HG02870 (cell line): ENCODE results near the gene ZNF674.
"Not testable (repeated sequence)": the region's sequence is repeated elsewhere in the genome, so short reads cannot be mapped to it uniquely, and the experiment has no call there.

Experiments used
- ATAC-seq: cut with Tn5 transposase; IDR thresholded peaks from one replicate; pipeline ENCODE4 v1.9.1; 2021; ENCODE audit warnings: mild to moderate bottlenecking, moderate library complexity; ENCODE audit not compliant: unreplicated experiment

The ZNF674 gene

DNA sequence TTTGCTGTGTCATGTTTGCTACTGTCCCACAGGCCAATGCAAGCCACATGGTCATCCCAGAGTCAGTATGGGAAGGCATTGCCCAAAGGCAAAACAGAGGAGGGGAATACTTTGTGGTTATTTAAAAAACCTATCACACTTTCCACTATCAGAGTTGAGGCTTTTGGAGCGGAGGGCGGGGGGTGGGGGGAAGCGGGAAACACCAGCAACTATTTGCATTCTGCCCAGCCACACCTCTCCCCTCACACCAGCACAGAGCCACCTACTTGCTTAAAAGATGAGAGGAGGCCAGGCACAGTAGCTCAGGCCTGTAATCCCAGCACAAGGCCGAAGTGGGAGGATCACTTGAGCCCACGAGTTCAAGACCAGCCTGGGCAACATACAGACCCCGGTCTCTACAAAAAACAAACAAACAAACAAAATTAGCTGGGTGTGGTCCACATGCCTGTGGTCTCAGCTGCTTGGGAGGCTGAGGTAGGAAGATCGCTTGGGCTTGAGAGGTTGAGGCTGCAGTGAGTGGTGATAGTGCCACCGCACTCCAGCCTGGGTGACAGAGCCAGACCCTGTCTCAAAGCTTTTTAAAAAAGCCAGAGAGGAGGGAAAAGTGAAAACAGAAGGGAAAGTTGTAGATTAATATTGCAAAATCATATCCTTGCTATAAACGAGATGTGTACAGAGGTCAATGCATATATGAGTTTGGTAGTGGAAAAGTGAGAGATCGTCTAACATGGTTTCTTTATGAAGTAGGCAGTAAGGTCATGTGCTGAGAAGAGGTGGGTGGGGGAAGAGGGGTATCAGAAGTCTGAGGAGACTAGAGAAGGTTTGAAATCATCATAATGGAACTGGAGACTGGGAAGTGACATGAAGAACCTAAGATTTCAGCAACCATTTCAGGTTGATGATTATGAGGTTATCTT, 26.5 kb upstream of the ZNF674 start:
- peak; percentile 24 for ATAC-seq

DNA sequence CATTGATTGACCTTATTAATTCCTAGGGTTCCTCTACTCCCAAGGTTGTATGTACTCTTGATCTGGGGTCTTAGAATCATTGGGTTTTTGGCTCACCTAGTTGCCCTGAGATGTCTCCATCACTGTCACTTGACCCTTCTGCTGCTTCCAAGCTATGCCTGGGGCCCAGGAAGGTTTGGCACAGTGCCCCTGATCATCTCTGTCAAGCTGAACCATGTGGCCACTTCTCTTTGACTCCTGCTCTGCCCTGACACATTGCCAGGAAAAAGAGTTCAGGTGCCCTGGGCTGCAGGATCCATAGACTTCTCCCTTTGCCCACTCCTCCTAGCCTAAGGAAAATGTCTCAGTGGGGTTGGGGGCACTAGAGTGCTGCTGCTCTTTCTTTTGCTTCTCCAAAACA, 24.4 kb upstream of the ZNF674 start:
- ATAC-seq, result no peak

DNA sequence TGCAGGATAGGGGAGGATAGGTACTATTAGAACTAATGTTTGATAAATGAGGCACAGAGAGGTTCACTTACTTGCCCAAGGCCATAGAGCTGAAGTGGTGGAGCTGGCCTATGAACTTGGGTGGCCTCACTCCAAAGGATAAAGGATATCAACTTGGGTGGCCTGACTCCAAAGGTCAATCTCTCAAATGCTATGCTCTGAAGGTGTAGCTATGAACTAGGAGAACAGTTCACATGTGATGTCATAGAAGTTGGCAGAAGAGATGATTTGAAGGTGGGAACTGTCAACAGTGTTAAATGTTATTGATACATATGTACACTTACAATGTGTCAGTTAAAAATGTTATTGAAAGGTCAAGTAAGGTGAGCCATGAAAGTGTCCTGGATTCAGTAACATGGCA, 22.2 kb upstream of the ZNF674 start:
- ATAC-seq, result no peak

DNA sequence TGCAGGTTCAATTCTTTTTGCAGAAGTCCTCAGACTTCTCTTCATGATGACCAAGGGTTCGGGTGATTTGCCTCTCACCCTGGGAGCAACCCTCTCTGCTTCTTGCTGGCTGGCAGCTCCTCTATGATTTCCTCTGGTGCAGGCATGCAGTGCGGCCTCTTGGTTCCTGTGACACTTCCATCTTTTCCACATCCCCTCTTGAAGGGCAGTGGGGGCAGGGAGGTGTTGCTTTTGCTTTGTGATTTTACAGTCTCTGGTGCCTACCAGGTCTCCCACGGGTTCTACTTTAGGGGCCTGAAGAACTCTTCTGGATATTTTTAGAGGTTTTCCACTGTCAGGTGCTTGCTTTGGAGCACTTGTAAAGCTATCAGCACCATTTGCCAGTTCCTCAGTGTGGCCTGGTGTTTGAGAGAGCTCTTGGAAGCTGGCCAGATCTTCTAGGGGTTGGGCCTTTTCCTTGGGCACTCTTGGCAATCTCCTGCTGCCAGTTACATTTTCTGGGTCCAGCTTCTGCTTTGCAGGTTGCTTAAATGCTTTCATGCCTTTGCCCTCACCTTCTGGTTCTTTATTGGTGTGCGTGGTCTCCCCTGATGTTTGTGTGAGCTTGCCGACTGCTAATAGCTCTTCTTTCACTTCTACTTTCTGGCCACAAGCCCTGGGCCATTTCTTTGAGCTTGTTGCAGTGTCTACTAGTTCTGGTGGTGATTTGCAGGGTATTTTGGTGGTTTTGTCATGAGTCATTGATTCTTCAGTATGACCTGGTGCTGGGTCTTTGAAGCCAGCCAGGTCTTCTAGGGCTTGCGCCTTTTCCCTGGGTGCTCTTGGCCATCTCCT, 16.8 kb upstream of the ZNF674 start:
- peak; percentile 96 for ATAC-seq

DNA sequence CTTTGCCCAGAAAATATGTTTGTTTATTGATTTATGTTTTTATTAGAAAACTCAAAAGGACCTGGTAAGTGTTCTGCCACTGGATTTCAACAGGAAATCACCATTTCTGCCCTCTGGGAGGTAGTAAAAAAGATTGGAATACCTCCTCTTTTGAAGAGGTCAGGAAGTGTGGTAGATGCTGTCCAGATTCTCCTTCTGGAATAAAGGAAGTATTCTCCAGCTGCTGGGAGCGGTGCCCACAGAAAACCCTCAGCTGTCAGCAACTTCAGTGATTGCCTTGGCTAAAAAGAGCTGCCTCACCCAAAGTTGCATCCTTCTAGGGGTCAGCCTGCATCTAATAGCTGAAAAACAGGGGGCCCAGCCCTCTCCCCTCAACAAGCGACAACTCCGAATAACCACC, 13.8 kb upstream of the ZNF674 start:
- no peak for ATAC-seq

DNA sequence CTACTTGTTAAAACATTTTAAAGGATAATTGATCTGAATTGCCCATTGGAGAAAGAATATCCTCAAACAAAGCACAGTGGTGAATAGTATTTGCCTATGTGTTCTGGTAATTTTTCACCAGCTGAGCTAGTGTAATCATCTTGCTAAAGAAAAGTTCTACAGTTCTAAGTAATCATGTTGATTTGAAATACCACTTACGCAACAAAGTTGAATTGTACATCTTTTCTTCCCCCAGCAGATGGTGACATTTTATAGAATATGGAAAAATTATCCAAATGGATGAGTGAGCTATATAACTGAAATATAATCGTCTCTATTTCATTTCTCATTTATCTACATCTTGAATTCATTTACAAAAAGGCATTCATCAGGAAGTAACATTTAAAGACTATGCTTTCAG, 9.7 kb upstream of the ZNF674 start:
- ATAC-seq, result no peak

DNA sequence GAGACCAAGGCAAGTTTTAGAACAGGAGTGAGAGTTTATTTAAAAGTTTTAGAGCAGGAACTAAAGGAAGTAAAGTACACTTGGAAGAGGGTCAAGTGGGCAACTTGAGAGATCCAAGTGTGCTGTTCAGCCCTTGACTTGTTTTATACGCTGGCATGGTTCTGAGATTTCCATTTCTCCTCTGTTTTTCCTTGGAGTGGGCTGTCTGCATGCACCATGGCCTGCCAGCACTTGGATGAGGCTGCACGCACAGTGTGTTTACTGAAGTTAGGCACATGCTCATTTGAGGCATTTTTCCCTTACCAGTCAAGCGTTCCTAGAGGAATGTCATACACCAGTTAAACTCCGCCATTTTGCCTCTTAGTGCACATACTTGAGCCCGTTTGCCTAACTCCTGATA, 8.7 kb upstream of the ZNF674 start:
- ATAC-seq, result no peak

DNA sequence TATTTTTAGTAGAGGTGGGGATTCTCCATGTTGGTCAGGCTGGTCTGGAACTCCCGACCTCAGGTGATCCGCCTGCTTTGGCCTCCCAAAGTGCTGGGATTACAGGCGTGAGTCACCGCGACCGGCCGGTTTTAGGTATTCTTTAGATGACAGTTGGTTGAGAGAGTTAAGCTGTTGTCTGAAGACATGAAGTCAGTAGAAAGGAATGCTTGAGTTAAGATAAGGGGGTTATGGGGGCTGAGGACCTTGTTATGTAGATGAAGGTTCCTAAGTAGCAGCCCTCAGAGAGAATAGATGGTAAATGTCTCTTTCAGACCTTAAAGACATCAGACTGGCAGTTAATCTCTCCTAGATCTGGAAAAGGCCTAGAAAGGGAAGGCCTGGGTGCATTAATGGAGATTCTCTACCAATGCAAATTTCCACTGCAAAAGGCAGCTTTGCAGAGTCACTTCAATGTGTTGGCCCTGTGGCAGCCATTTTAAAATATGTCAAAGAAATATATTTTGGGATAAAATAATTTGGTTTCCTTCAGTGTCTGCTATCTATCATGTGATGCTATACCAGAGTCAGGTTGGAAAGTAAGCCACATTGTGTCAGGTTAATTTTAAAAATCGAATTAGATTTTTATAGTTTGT, 6.4 kb upstream of the ZNF674 start:
- ATAC-seq, result no peak

DNA sequence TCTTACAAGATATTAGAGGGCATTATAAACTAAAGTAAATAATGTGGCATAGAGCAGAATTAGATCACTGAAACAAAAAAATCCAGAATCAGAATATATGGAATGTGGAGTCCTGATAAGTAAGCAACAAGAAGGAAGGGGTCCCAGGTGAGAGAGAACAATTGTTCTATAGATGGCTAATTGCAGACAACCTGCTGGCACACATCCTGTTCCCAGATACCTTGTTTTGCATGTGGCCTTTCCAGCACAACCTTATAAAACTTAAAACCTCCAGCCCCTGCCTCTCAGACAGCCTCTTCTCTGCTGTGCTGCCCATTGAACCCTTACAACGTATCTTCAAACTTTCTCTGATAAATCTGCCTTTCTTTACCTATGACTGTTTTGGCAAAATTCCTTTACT, 4.7 kb upstream of the ZNF674 start:
- ATAC-seq, result no peak

DNA sequence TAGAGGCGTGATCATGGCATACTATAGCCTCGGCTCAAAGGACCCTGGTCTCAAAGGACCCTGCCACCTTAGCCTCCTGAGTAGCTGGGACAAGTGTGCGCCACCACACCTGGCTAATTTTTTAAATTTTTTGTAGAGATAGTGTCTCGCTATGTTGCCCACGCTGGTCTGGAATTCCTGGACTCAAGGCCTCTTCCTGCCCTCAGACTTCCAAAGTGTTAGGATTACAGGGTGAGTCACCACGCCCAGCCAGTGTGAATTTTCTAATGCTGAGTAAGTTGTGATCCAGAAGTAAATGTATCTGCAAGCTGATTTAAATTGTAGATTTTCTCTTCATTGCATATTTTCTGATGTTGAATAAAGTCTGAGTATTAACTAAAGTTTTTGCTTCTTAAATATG, 2.6 kb upstream of the ZNF674 start:
- ATAC-seq, result no peak

DNA sequence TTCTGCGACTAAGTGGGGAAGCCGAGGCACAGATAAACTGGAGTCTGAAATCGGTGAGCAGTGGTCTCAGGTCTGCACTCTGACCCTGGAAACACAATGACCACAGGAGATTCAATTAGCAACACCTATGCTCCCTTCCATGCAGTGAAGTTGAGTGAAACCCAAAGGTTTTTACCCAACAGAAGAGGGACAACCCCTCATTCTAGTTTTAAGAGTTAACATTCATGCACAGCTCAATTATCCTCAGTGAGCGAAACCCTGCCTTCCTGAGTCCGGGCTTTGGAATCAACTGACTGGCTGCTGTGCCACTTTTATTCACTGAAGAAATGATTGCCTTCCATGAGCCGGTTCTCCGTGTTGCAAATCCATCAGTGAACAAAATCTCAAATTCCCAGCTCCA, 694 bp downstream of the ZNF674 start:
- ATAC-seq, result not testable (repeated sequence)

DNA sequence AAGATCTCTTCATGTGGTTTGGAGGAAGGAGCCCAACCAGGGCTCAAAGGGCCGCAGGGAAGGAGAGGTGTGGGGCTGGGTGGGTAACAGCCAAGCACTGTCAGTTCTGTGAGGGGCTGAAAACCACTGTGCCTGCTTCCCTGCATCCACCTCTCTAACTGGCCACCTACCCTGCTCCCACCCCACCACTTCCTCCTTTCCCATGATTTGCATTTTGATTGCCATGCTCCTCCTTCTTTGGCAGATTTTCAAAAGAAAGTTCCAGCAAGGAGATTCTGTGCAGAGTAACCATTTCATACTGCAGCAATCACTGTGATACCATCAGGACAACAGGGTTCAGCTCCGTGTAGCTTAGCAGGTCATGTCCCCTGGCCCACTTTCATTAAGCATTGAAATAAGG, 1.8 kb downstream of the ZNF674 start:
- no peak for ATAC-seq

DNA sequence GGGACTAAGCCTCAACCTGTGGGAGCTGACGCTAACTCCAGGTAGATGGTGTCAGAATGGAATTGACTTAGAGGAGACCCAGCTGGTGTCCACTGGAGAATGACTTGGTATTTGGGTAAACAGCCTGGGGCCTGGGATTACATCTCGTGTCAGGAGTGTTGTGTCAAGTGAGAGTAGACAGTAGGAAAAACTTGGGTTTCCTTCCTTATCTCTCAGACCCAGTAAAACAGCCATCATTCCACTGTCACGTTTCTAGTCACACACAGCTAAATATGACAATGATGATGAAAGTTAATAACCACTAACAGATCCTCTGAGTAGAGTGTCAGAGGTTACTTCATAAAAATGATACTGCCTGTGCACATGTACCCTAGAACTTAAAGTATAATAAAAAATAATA, 13.8 kb downstream of the ZNF674 start:
- ATAC-seq, result no peak

DNA sequence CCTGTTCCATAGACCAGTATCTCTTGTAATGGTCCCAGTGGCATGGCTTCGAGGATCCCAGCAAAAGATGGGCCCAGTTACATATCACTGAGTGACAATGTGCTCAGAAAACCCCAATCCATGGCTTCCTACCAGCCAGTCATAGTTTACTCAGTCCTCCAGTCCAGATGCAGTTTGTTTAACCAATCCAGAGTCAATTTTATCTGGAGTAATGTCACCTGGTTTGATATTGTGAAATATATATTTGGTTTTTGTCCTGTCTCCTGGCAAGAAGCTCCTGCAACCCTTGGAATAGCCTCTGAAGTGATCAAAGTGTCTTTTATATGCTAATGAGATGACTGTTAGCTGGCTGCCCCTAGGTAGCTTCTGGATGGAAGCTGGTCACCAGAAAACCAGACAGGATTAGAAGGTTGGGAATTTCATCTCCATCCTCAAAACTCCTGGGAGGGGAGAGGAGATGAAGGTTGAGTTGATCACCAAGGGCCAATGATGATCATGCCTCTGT, 14.8 kb downstream of the ZNF674 start:
- ATAC-seq, result not testable (repeated sequence)

DNA sequence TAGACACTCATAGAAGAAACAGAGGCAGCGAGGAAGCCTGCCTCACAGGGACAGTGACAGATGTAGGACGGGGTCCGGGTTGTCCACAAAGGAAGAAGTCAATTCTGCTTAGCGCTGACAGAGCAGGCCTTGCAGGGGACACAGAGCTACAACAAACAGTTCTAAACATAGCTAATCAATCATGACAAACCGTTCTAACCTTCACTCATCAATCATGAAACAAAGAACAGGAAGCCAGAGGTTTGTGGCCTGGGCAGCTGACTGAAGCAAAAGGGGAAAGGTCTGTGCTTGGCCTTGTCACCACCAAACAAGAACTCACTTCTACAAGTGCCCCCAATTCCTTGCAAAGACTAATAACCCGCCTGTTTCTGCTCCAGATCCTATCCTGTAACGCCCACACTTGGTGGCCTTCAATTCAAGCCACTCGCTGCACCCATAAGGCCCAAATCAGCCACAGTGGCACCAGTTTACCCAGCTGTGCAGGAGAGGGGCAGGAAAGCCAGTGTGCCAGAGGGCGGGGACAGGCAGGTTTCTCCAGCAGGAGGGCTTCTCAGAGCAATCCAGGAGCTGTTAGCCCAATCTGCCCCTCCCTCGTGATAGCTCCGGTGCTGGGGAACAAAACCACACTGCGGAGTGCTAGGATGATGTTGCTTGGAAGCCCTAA, 15.3 kb downstream of the ZNF674 start:
- not testable (repeated sequence) for ATAC-seq

DNA sequence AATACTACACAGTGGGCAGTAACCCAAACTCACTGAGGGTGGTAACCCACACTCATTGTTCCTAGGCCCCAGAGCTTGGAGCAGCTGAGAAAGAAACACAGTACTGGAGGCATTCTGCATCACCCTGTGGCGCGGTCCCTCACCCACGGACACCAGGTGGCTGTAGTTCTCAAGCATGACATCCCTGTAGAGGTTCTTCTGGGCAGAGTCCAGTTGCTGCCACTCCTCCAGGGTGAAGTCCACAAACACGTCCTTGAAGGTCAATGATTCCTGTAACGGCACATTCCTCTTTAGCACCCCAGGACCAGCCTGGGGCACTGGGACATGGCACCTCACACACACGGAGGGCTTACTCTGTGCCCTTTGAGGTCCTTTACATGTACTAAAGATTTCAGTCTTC, 16.6 kb downstream of the ZNF674 start:
- not testable (repeated sequence) for ATAC-seq

DNA sequence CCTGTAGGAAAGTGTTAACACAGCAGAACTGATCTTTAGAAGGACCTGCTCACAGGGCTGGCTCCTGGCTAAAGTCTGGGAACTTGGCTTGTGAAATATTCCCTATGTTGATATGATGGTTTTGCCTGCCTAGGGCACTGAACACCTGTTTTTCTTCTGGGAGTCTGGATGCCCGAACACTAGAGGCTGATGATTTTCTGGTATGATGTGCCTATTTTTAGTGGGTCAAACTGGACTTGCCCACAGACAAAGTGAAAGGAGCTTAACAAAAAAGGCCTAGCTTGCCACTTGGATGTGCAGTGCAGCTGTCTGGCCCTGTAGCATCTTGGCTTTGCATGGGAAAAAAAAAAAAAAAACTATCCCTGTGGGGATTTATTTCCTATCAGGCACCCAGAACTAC, 39.1 kb downstream of the ZNF674 start:
- ATAC-seq, result no peak

DNA sequence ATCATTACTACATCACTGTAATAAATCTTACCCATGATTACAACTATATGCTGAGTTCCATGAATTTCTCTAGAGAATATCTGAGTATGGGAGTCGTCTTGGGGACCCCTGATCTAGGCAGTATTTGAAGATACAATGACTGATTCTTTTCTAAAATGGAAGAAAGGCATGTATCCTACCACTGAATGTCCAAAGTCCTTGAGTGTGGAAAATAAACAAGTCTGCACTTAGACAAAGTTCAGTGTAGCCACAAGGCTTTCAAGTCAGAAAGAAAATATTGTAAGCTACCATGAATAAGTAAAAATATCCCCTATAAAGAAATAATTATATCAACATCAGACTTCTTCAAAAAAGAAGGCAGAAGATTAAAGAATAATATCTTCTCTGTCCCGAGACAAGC, 42.4 kb downstream of the ZNF674 start:
- no peak for ATAC-seq

DNA sequence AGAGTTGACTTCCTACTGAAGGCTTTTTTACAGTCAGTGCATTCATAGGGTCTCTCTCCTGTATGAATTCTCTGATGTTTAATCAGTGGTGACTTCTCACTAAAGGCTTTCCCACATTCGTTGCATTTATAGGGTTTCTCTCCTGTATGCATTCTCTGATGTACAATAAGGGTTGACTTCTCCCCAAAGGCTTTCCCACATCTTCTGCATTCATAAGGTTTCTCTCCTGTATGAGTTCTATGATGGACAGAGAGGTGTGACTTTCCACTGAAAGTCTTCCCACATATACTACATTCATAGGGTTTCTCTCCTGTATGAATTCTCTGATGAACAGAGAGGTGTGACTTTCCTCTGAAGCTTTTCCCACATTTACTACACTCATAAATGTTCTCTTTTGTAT, 45.2 kb downstream of the ZNF674 start:
- ATAC-seq, result no peak

DNA sequence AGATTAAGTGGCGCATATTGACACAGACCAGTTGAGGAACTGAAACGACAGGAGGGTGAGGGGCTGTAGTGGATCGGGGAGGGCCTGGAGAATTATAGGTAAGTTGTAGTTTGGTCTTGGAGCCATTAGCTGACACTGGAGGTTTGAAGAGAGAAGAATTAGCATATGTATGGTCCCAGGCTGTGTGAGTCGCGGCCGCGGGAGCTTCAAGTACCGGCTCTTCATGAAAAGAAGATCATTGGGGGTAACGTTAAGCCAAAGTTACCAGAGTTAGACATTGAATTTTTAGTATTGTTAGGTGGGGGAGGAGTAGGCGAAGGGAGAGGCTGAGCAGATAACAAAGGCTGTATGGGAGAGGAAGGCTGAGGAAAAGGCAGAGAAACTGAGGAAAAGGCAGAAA, 56.5 kb downstream of the ZNF674 start:
- ATAC-seq, result no peak

DNA sequence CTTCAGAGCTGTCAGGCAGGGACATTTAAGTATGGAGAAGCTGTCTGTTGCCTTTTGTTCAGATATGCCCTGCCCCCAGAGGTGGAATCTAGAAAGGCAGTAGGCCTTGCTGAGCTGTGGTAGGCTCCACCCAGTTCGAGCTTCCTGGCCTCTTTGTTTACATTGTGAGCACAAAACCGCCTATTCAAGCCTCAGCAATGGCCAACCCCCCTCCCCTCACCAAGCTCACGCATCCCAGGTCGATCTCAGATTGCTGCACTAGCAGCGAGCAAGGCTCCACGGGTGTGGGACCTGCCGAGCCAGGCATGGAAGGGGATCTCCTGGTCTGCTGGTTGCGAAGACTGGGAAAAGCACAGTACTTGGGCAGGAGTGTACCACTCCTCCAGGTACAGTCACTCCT, 59.3 kb downstream of the ZNF674 start:
- no peak for ATAC-seq
